GM12878 (cell line): ENCODE measurements around the gene DDX52. TPM values are rescaled to one million over a fixed set of nuclear protein-coding genes. Genes with fewer than 3 reads are reported as not detected.

Experiments
- ATF3 ChIP-seq: IDR thresholded peaks from 2 replicates; pipeline ENCODE4 v1.6.1; 2011; ENCODE audit warnings: low read depth, mild to moderate bottlenecking, low read length, moderate library complexity, borderline replicate concordance; ENCODE audit errors: extremely low read depth
- BHLHE40 ChIP-seq, 2 experiments: fragments of 450-650 bp in 1 of 2; IDR thresholded peaks; 2 replicates each; pipeline ENCODE4 v1.6.1; 2011 to 2017; ENCODE audit warnings: low read depth in 2 of 2, borderline replicate concordance in 1 of 2, improper control_type of control experiment in 1 of 2, low read length in 1 of 2, mild to moderate bottlenecking in 1 of 2
- CBFB ChIP-seq: IDR thresholded peaks from 2 replicates; pipeline ENCODE4 v1.6.1; 2016; ENCODE audit warnings: antibody characterized with exemption, low read depth
- CBX3 ChIP-seq: fragments of 200-600 bp; sonication (generic); IDR thresholded peaks from 2 replicates; pipeline ENCODE4 v1.6.1; 2016; ENCODE audit warnings: low read depth, borderline replicate concordance
- CHD4 ChIP-seq: fragments of 200-600 bp; sonication (generic); IDR thresholded peaks from 2 replicates; pipeline ENCODE4 v1.6.1; 2016; ENCODE audit warnings: mild to moderate bottlenecking
- EZH2 ChIP-seq: IDR thresholded peaks from 2 replicates; pipeline ENCODE4 v1.6.1; 2012; ENCODE audit warnings: low read depth, mild to moderate bottlenecking, control low read depth, inconsistent platforms, low read length, borderline replicate concordance; ENCODE audit not compliant: control insufficient read depth
- FOS ChIP-seq: IDR thresholded peaks from 3 replicates; pipeline ENCODE4 v1.6.1; 2011; ENCODE audit warnings: borderline replicate concordance; ENCODE audit not compliant: insufficient read length; ENCODE audit errors: extremely low read depth
- HDAC2 ChIP-seq: fragments of 200-600 bp; sonication (generic); IDR thresholded peaks from 2 replicates; pipeline ENCODE4 v1.6.1; 2017
- IRF5 ChIP-seq: fragments of 450-650 bp; IDR thresholded peaks from 2 replicates; pipeline ENCODE4 v1.6.1; 2017; ENCODE audit warnings: borderline replicate concordance
- JUND ChIP-seq: IDR thresholded peaks from 2 replicates; pipeline ENCODE4 v1.6.1; 2012; ENCODE audit warnings: low read depth, mild to moderate bottlenecking, low read length, improper control_type of control experiment, moderate library complexity
- MEF2A ChIP-seq: IDR thresholded peaks from 2 replicates; pipeline ENCODE4 v1.6.1; 2011; ENCODE audit warnings: low read depth, mild to moderate bottlenecking, low read length, moderate library complexity; ENCODE audit not compliant: insufficient read depth
- MLLT1 ChIP-seq: fragments of 450-650 bp; IDR thresholded peaks from 2 replicates; pipeline ENCODE4 v1.6.1; 2016; ENCODE audit warnings: mild to moderate bottlenecking
- POLR2A ChIP-seq: IDR thresholded peaks from 2 replicates; pipeline ENCODE4 v1.6.1; 2011; ENCODE audit warnings: low read depth, mild to moderate bottlenecking, low read length
- POLR2AphosphoS5 ChIP-seq: IDR thresholded peaks from 2 replicates; pipeline ENCODE4 v1.6.1; 2011; ENCODE audit warnings: mild to moderate bottlenecking, low read length, inconsistent platforms
- RAD21 ChIP-seq: IDR thresholded peaks from 2 replicates; pipeline ENCODE4 v1.6.1; 2011; ENCODE audit warnings: mild to moderate bottlenecking, low read depth, low read length, moderate library complexity; ENCODE audit not compliant: insufficient read depth
- RB1 ChIP-seq: fragments of 450-650 bp; formaldehyde crosslinking; IDR thresholded peaks from 2 replicates; pipeline ENCODE4 v1.6.1; 2017; ENCODE audit warnings: mild to moderate bottlenecking, borderline replicate concordance
- RELA ChIP-seq: fragments of 450-650 bp; IDR thresholded peaks from 2 replicates; pipeline ENCODE4 v1.8.0; 2014; ENCODE audit warnings: borderline replicate concordance; ENCODE audit not compliant: partially characterized antibody
- SMC3 ChIP-seq: IDR thresholded peaks from 2 replicates; pipeline ENCODE4 v1.6.1; 2011; ENCODE audit warnings: low read length, improper control_type of control experiment, borderline replicate concordance
- STAT3 ChIP-seq: IDR thresholded peaks from 2 replicates; pipeline ENCODE4 v1.6.1; 2011; ENCODE audit warnings: low read depth, low read length, improper control_type of control experiment
- YBX1 ChIP-seq: fragments of 450-650 bp; IDR thresholded peaks from 2 replicates; pipeline ENCODE4 v1.6.1; 2016; ENCODE audit warnings: antibody characterized with exemption
- YY1 ChIP-seq: IDR thresholded peaks from 2 replicates; pipeline ENCODE4 v1.6.1; 2011; ENCODE audit warnings: low read depth, mild to moderate bottlenecking, low read length
- ZNF217 ChIP-seq: fragments of 450-650 bp; IDR thresholded peaks from 2 replicates; pipeline ENCODE4 v1.6.1; 2017; ENCODE audit warnings: antibody characterized with exemption, mild to moderate bottlenecking
- ZNF592 ChIP-seq: fragments of 450-650 bp; IDR thresholded peaks from 2 replicates; pipeline ENCODE4 v1.6.1; 2017; ENCODE audit warnings: mild to moderate bottlenecking, moderate library complexity
- polyA plus RNA-seq, 11 experiments: library from polyadenylated mRNA; depleted of rRNA in 4 of 11; unstranded in 6 of 11; stranded (reverse) in 5 of 11; fragments of >200 nt; fragmentation: Nextera tagmentation in 4 of 11; fragmentation: Illumina TruSeq in 1 of 11; extraction: Ambion mirVana in 4 of 11; extraction: Trizol in 1 of 11; gene quantifications; 1 replicate in 1 of 11; 2 replicates in 10 of 11; pipeline versions ENCODE4 v1.2.1 to v1.2.3, GENCODE V29; 2011 to 2016; ENCODE audit warnings: inconsistent platforms in 2 of 11, missing spikeins in 2 of 11, low read depth in 1 of 11
- total RNA-seq, 4 experiments: library from RNA; depleted of rRNA in 3 of 4; stranded (reverse); fragments of >200 nt in 3 of 4; fragmentation: Illumina TruSeq in 1 of 4; extraction: Trizol in 1 of 4; gene quantifications; 2 replicates each; pipeline versions ENCODE4 v1.2.1 to v1.2.3, GENCODE V29; 2013 to 2021

The DDX52 gene
- total and polyA plus RNA-seq, 10 of the 15 experiments (the other 5 are each of a cell fraction or from before 2014, with no cell fraction given), result 14.8 to 49.7 (median 26.3) TPM

- TF ChIP-seq MEF2A, result peak; percentile 44; the same call in 1 of the 2 replicates
- TF ChIP-seq ATF3, result peak; percentile 98
- no peak for TF ChIP-seq STAT3
- no peak for TF ChIP-seq IRF5
- 0 out of 2 replicates have a peak, but pooled peaks have one; percentile 37 for TF ChIP-seq ZNF592
- peak; percentile 97 for TF ChIP-seq YY1
- TF ChIP-seq POLR2A, result peak; percentile 97
- no peak for TF ChIP-seq EZH2
- TF ChIP-seq FOS, result peak; percentile 53
- no peak for TF ChIP-seq CBFB
- TF ChIP-seq BHLHE40 (IDR thresholded peaks at IDR 0.05; ENCODE audit: borderline replicate concordance in 1 of 2, low read depth in 2 of 2, low read length in 1 of 2), result peak; percentile 98 to 100
- TF ChIP-seq HDAC2, result no peak
- no peak for TF ChIP-seq MLLT1
- TF ChIP-seq RB1, result no peak
- no peak for TF ChIP-seq ZNF217
- TF ChIP-seq YBX1, result no peak
- TF ChIP-seq CBX3, result no peak
- TF ChIP-seq JUND, result no peak; the same call in 1 of the 2 replicates
- TF ChIP-seq POLR2AphosphoS5, result peak; percentile 85
- TF ChIP-seq RELA, result peak; percentile 97
- TF ChIP-seq RAD21, result peak; percentile 23; the same call in 1 of the 2 replicates
- no peak for TF ChIP-seq CHD4
- peak; percentile 22; the same call in 1 of the 2 replicates for TF ChIP-seq SMC3
Observed at GRCh38 chr17:37609170-37610040, 33.8 kb downstream of the DDX52 start, which contains the start of gene SYNRG (continued).
